Adrenal gland (tissue), 5 donors: ENCODE results near the gene TUBB4A.

Experiments
- CTCF ChIP-seq, 6 experiments: fragments of 450-650 bp in 4 of 6; fragments of 200-600 bp in 2 of 6; sonication (generic) in 1 of 6; IDR thresholded peaks; 1 replicate in 5 of 6; 2 replicates in 1 of 6; pipeline versions ENCODE4 v1.5.1 to v1.8.0; 2016 to 2021; ENCODE audit warnings: antibody characterized with exemption in 6 of 6, mild to moderate bottlenecking in 2 of 6, moderate library complexity in 1 of 6
- POLR2A ChIP-seq, 2 donors: fragments of 450-650 bp; IDR thresholded peaks; one replicate each; pipeline ENCODE4 v1.6.1; 2017; ENCODE audit warnings: antibody characterized with exemption in 2 of 2, mild to moderate bottlenecking in 2 of 2, moderate library complexity in 1 of 2
- donor health status: DM: no; HTN: no; CAD: no.

GRCh38 chr19:6501740-6502648, at the start of gene TUBB4A:
- TF ChIP-seq CTCF (IDR thresholded peaks at IDR 0.05) (peak in 2 of 6 experiments; percentile 5 to 40), POLR2A (IDR thresholded peaks at IDR 0.05) (peak; percentile 65 to 73)
